Activated CD4-positive, alpha-beta T cell treated with anti-CD3 and anti-CD28 coated beads for 1 hour (primary cell): ENCODE results near the gene COL13A1.

Experiments
- DNase-seq: peaks from one replicate; pipeline ENCODE4 v3.0.0-alpha.2; 2020

COL13A1 gene

GRCh38 chr10:69792341-69792740, 9.4 kb upstream of the COL13A1 start:
- DNase-seq, result no peak

DNA sequence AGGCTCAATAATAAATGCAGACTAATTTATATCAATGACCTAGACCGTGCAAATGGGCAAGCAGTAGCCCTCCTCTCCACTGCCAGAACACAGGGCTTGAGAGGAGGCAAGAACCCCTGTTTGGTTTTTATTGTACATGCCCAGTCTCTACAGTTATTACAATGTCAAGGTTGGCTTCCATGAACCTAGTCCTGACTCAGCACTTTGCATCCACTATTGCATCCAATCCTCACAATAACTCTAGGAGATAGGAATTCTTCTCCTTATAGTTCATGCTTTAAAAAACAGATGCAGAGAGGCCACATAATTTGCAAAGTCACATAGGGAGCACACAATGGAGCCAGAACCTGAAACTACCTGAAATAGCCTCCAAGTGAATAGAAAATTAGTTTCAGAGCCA, 7.0 kb upstream of the COL13A1 start:
- no peak for DNase-seq

DNA sequence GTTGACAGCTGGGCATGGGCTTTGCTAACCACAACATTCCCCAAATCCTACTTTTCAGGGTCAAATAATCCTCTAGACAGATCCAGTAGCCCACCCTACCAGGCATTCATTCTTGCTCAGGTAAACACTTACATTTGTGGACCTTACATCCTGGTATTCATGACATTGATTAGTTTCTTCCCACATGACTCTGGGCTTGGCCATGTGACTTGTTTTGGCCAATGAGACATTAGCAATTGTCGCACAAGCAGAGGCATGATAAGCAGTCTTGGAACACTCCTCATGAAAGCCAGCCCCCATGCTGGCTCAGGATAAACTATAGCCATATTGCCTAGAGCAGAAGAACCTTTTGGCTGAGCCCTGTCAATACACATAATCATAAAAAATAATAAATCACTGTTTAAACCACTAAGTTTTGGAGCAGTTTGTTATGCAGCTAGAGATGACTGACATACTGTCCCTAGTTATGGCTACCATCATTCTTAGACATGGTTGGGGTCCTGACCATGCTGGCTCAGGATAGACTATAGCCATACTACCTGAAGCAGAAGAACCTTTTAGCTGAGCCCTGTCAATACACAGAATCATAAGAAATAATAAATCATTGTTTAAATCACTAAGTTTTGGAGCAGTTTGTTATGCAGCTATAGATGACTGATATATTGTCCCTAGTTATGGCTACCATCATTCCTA, 6.3 kb upstream of the COL13A1 start:
- no peak for DNase-seq

GRCh38 chr10:69797959-69798358, 3.7 kb upstream of the COL13A1 start:
- no peak for DNase-seq

DNA sequence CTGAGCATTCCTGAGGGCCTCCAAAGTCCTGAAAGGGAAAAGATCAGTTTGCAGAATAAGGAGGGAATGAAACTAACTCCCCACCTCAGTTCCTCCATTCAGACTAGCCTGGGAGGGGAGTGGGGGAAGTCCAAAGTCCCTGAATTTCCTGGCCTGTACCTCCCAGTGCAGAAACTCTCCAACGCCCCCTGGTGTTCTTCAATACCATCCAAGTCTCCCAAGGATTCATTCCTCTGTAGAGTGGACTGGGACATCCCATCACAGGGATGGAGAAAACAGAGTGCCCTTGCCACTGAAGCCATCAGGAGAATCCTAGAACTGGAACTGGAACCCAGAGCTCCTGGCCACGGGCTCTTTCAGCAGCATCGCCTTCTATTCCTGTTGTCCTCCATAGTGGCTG, 1.6 kb upstream of the COL13A1 start:
- no peak for DNase-seq

DNA sequence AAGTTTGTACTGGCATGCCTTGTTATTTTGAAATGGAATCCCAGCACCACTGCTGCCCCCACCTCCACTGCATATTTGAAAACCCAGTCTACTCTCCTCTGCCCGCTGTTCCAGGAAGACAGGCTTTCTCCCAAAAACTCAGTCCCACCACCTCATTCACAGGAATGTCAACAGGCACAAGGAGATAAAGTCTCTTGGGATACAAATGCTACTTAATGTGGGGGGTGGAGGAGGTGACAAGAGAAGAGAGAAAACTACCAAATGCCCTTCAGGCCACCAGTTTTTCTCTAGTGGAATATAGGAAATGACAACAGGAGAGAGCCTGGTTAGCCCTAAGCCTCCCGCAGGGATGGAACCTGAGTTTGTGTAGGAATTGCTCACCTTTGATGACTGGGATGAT, 1.0 kb upstream of the COL13A1 start:
- DNase-seq, result no peak

- DNase-seq, result no peak
Measured at GRCh38 chr10:69801094-69801433, 642 bp upstream of the COL13A1 start.

GRCh38 chr10:69802424-69803161, 887 bp downstream of the COL13A1 start:
- no peak for DNase-seq

GRCh38 chr10:69803809-69804208, 2.1 kb downstream of the COL13A1 start:
- no peak for DNase-seq

DNA sequence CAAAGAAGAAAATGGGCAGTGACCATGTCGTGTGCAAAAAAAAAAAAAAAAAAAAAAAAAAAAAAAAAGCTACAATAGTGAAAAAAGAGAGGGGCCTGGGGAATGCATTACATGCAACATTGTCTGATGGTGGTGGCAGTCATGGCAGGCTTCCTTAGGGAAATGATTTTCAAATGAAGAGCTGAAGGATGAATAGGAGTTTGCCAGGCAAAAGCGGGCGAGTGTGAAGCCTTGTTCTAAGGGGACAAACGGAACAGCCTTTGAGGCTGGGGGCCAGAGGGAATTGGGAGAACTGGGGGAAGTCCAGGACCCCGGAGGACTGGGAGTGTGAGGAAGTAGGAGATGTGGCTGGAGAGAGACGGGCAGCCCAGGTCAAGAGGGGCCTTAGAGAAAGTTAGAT, 3.1 kb downstream of the COL13A1 start:
- DNase-seq, result no peak

- no peak for DNase-seq
Measured at GRCh38 chr10:69807122-69807521, 5.4 kb downstream of the COL13A1 start.

- DNase-seq, result no peak
Measured at GRCh38 chr10:69807696-69808095, 6.0 kb downstream of the COL13A1 start.

- no peak for DNase-seq
Measured at GRCh38 chr10:69809318-69809717, 7.6 kb downstream of the COL13A1 start.

GRCh38 chr10:69810097-69810496, 8.4 kb downstream of the COL13A1 start:
- no peak for DNase-seq

- no peak for DNase-seq
Measured at GRCh38 chr10:69810675-69811397, 9.1 kb downstream of the COL13A1 start.

GRCh38 chr10:69813632-69814031, 11.9 kb downstream of the COL13A1 start:
- DNase-seq, result no peak

GRCh38 chr10:69814251-69814650, 12.5 kb downstream of the COL13A1 start:
- DNase-seq, result no peak

DNA sequence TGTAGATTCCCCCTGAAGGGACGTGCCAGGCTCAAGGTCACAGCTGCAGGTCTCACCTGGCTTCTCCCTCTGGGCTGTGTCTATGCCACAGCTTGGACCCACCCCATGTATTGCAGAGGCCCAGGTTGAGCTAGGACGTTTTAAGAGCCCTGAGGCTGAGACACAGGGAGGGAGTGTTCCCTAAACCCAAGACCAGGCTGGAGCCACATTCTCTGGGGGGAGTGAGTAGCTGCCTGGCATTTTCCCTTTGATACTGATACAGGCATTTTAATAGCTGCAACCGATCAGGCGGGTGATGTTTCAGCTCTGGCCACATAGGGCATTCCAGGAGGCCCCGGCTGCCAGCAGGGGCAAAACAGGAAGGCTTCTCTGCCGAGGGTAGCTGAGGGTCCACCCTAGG, 13.4 kb downstream of the COL13A1 start:
- no peak for DNase-seq

- no peak for DNase-seq
Measured at GRCh38 chr10:69816521-69816920, 14.8 kb downstream of the COL13A1 start.

DNA sequence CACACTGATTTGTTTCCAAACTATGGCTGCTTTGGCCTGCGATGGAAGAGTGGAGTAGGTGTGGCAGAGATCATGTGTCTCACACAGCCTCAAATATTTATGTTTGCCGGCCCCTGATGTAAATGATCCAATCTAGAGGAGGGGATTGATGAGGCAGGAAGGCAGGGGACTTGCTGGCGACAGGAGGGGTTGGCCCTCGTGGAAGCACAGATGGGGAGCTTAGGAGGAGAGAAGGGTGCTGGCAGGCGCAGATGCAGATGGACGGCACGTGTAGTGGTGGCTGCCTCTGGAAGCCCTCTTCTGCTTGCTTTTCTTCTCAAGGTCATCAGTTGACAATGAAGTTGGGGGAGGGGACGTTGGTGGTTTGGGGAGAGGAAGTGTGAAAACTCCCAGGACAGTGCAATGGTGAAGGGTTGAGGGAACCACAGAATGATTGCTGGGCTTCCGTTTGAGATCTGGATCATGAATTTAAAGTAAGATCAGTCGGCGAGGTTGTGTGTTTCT, 15.4 kb downstream of the COL13A1 start:
- DNase-seq, result no peak

DNA sequence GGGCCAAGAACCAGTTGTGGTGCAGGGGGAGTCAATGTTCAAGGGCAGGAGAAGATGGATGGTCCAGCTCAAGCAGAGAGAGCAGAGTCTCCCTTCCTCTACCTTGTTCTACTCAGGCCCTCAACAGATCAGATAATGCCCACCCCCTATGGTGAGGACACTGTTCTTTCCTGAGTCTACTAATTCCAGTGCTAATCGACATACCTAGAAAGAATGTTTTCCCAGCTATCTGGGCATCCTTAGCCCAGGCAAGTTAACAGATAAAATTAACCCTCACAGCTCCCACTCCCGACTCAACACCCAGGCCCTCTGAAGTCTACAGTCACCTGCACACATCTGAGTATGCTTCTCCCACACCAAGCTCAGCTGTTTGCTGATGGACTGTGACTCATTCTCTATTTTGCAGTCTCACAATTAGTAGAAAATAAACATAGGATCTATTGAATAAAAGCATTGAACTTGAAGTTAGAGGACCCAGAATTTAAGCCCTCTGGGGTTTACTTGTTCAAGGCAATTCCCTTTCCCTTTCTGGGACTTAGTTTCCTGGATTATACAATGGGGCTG, 17.1 kb downstream of the COL13A1 start:
- no peak for DNase-seq

DNA sequence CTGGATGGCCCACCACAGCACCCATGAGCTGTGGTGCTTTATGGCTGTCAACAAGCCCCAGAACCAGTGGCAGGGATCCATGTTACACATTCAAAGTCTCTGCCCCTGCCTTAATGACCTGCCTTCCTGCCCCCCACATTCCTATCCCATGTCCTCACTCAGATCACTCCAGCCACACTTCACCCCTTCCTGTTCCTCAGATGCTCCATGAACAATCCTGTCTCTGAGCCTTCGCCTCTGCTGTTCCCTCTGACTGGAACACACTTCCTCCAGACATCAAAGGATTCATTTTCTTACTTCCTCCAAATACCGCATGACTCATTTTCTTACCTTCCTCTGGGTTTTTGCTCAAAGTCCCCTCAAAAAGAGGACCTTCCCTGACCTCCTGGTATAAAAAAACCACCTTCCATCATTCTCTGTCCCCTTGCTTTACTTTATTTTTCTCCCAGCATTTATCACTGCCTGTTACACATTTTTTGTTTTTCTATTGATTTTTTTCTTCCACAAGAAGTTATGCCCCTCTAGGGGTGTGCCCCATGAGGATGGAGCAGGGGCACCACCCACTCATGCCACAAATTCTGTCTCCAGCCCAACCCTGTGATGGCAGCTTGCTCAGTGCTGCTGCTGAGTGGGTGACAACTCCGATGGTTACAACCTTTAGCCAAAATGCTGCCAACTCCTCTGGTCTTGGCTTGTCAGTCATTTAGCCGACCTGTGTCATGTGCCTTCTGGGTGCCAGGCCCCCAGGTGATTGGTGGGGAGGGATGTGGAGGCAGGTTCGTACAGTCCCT, 18.2 kb downstream of the COL13A1 start:
- no peak for DNase-seq

DNA sequence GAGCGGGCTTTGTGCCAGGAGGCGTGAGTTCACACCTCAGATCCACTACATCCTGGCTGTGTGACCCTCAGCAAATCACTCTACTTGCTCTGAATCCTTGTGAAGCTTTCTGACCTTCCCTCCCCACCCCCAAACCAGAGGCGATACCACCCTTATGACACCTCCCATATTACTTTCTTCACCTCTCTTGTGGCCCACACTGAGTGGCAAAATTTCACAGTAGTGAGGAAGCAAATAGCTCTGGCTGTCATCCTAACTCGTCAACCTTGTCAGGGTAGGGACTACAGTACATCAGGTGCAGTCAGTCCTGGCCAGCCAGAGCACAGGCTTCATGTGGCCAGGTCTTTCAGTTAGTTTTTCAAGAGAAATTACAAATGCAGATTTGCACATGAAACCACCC, 19.1 kb downstream of the COL13A1 start:
- DNase-seq, result no peak
